Measurements from ENCODE around the gene MGAT1. TPM values are rescaled to one million over a fixed set of nuclear protein-coding genes. Genes with fewer than 3 reads are reported as not detected.
A peak's percentile ranks its signal among the peaks of the same experiment; 100 is the strongest.

The MGAT1 gene
- total RNA-seq, 1 experiment from 2014 or later: 104 TPM

DNA sequence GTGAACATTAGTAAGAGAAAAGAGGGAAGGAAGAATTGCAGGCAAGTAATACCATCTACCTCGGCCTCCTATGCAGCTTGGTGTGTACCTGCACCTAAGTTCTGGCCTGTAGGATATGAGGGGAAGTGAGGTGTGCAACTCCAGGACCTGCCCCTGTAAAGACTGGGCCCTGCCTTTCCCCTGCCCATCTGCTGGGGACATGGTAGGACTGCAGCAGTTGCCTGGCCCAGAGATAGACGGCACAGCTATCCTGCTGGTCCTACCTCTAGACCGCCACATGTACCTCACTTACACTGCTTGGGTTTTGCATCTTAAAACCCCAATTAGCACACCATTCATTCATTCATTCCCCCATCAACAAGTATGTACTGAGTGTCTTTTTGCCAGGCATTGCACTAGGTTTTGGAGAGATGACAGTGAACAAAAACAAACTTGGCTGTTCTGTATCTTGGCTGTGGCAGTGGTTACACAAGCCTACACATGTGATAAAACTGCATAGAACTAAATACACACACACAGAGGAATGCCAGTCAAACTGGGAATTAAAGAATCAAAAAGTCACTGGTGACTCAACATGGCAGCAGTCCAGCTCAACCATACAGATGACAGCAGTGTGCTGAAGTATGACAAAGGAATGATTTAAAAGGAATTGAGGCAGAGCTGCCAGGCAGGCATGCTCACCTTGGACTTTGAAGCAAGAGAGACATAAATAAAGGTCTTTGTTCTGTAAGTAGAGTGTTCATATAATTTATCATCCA lies 23.3 kb upstream of the MGAT1 start:
- ATAC-seq (peak; percentile 81), DNase-seq (peak; percentile 99)
- Histone ChIP-seq H3K79me2 (ENCODE audit: low read length) (peaks cover 10% of the 10 kb centered on the region), H3K4me3 (ENCODE audit: low read length) (no peak overlapping the region), H3K27me3 (ENCODE audit: low read length) (no peaks in the 10 kb centered on the region), H3K27ac (ENCODE audit: low read length) (peak overlapping the region; percentile 13; the same call in 1 of the 2 replicates), H2AFZ (ENCODE audit: low read length) (no peak overlapping the region), H3K9me2 (replicated peaks; ENCODE audit: low read length) (no peaks in the 10 kb centered on the region), H4K20me1 (ENCODE audit: low read length) (no peaks in the 10 kb centered on the region), H3K9ac (ENCODE audit: low read length) (no peak overlapping the region), H3K36me3 (ENCODE audit: low read depth, low read length) (peaks cover 11% of the 10 kb centered on the region; the same call in 1 of the 2 replicates), H3K4me2 (ENCODE audit: low read length) (peak overlapping the region; percentile 3; the same call in 1 of the 2 replicates), H3K4me1 (ENCODE audit: insufficient read depth, low read length) (peaks cover 21% of the 10 kb centered on the region), H3K9me3 (ENCODE audit: low read length) (peaks cover 8% of the 10 kb centered on the region; the same call in 1 of the 2 replicates), H3F3A (ENCODE audit: low read length, unreplicated experiment) (peaks cover 5% of the 10 kb centered on the region)
- no TSS peak for BruUV-seq (replicated peaks)
- intact Hi-C loops (cut with micrococcal nuclease): loop anchor here (1.0 kb wide), 3 partner anchors 16 to 41 kb away; no protein-coding TSS in a partner anchor
- ChIA-PET POLR2A (ENCODE audit: unreplicated experiment) (interaction anchor here (0.9 kb wide), 1 partner anchor 15 kb away, joined by 5 read pairs; no protein-coding TSS in a partner anchor), CTCF (interaction anchor here (0.5 kb wide), 1 partner anchor 34 kb away, joined by 6 read pairs; no protein-coding TSS in a partner anchor)
- no peak for TF ChIP-seq EZH2 (IDR thresholded peaks at IDR 0.05; ENCODE audit: low read length, unreplicated experiment)
- TF ChIP-seq, protein P1, sequence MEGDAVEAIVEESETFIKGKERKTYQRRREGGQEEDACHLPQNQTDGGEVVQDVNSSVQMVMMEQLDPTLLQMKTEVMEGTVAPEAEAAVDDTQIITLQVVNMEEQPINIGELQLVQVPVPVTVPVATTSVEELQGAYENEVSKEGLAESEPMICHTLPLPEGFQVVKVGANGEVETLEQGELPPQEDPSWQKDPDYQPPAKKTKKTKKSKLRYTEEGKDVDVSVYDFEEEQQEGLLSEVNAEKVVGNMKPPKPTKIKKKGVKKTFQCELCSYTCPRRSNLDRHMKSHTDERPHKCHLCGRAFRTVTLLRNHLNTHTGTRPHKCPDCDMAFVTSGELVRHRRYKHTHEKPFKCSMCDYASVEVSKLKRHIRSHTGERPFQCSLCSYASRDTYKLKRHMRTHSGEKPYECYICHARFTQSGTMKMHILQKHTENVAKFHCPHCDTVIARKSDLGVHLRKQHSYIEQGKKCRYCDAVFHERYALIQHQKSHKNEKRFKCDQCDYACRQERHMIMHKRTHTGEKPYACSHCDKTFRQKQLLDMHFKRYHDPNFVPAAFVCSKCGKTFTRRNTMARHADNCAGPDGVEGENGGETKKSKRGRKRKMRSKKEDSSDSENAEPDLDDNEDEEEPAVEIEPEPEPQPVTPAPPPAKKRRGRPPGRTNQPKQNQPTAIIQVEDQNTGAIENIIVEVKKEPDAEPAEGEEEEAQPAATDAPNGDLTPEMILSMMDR (conservative IDR thresholded peaks at IDR 0.05; ENCODE audit: low read depth, low read length): no peak
- TF ChIP-seq EZH2phosphoT487 (IDR thresholded peaks at IDR 0.05; ENCODE audit: borderline replicate concordance, low read length): no peak

DNA sequence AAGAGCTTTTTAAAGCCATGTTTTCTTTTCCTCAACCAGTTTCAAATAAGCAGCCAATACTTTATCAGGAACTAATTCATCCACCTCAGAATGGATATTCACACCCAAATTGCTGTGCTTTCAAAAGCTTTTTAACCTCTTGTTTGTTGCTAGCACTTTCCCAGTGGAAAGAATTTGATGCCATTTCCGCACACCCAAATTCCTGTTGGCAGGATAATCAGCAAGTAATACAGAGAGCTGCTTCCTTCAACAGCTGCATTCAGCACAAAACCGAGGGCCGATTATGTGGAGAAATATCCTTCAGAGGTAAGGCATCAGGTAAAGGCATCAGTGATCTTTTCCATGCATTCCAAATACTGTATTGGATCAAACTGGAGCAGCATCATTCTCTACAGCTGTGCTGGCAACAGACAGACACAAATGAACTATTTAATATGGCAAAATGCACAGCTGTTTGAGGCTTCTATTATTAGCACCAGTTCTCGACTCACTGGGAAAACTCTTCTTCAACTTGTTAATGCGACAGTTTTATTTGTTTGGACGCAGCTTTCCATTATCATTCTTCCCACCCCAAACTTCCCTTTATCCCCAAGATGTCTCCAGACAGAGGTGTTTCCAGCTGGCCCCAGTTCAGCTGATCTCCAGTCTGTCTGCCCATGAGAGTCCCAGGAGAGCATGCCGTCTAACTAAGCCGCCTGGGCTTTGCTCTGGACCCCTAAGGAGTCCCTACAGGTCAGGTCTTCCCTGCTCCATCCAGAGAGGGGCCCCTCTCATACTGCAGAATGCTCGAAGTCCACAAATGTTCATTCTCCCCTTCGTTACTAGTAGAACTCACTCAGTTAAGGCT lies 22.2 kb upstream of the MGAT1 start:
- DNase-seq: no peak
- H3K4me1 ChIP-seq (ENCODE audit: insufficient read depth, low read length): peaks cover 17% of the 10 kb centered on the region
- ATAC-seq: no peak
- intact Hi-C loops (cut with micrococcal nuclease): no loop called here
- BruUV-seq (replicated peaks): no TSS peak
- no peak overlapping the region for H3K27ac ChIP-seq (ENCODE audit: low read length)
- no peaks in the 10 kb centered on the region for H3K9me2 ChIP-seq (replicated peaks; ENCODE audit: low read length)
- peaks cover 6% of the 10 kb centered on the region; the same call in 1 of the 2 replicates for H3K36me3 ChIP-seq (ENCODE audit: low read depth, low read length)
- no peaks in the 10 kb centered on the region for H3K79me2 ChIP-seq (ENCODE audit: low read length)
- no peaks in the 10 kb centered on the region for H4K20me1 ChIP-seq (ENCODE audit: low read length)
- no peak for TF ChIP-seq EZH2phosphoT487 (IDR thresholded peaks at IDR 0.05; ENCODE audit: borderline replicate concordance, low read length)
- peaks cover 5% of the 10 kb centered on the region for H3F3A ChIP-seq (ENCODE audit: low read length, unreplicated experiment)
- H2AFZ ChIP-seq (ENCODE audit: low read length): no peak overlapping the region
- H3K27me3 ChIP-seq (ENCODE audit: low read length): no peaks in the 10 kb centered on the region
- peaks cover 7% of the 10 kb centered on the region; the same call in 1 of the 2 replicates for H3K9me3 ChIP-seq (ENCODE audit: low read length)
- ChIA-PET POLR2A (ENCODE audit: unreplicated experiment) (no interaction called here), CTCF (no interaction called here)
- H3K9ac ChIP-seq (ENCODE audit: low read length): no peak overlapping the region
- H3K4me3 ChIP-seq (ENCODE audit: low read length): no peak overlapping the region
- no peak overlapping the region for H3K4me2 ChIP-seq (ENCODE audit: low read length)

- no peak for ATAC-seq
- no peak for TF ChIP-seq EZH2 (IDR thresholded peaks at IDR 0.05; ENCODE audit: low read length, unreplicated experiment)
- no peak for TF ChIP-seq EZH2phosphoT487 (IDR thresholded peaks at IDR 0.05; ENCODE audit: borderline replicate concordance, low read length)
- TF ChIP-seq, protein P1 (conservative IDR thresholded peaks at IDR 0.05; ENCODE audit: low read depth, low read length): no peak
- no peaks in the 10 kb centered on the region for H3K36me3 ChIP-seq (ENCODE audit: low read depth, low read length)
- no peaks in the 10 kb centered on the region for H3K9me3 ChIP-seq (ENCODE audit: low read length)
- no peak overlapping the region for H2AFZ ChIP-seq (ENCODE audit: low read length)
- H3K27me3 ChIP-seq (ENCODE audit: low read length): no peaks in the 10 kb centered on the region
- no peak for DNase-seq
- intact Hi-C loops (cut with micrococcal nuclease): no loop called here
- H3K4me3 ChIP-seq (ENCODE audit: low read length): no peak overlapping the region
- H4K20me1 ChIP-seq (ENCODE audit: low read length): no peaks in the 10 kb centered on the region
- no peaks in the 10 kb centered on the region for H3K9me2 ChIP-seq (replicated peaks; ENCODE audit: low read length)
- H3F3A ChIP-seq (ENCODE audit: low read length, unreplicated experiment): peaks cover 5% of the 10 kb centered on the region
- H3K4me1 ChIP-seq (ENCODE audit: insufficient read depth, low read length): peaks cover 17% of the 10 kb centered on the region
- no peak overlapping the region for H3K27ac ChIP-seq (ENCODE audit: low read length)
- H3K79me2 ChIP-seq (ENCODE audit: low read length): no peaks in the 10 kb centered on the region
- H3K4me2 ChIP-seq (ENCODE audit: low read length): no peak overlapping the region
- ChIA-PET CTCF (no interaction called here), POLR2A (ENCODE audit: unreplicated experiment) (no interaction called here)
- BruUV-seq (replicated peaks): no TSS peak
- H3K9ac ChIP-seq (ENCODE audit: low read length): no peak overlapping the region
Observed at GRCh38 chr5:180823940-180824629, 21.5 kb upstream of the MGAT1 start.

All from PC-3 (cell line).